Measurements from ENCODE around the gene RTN4RL2. TPM values are rescaled to one million over a fixed set of nuclear protein-coding genes. Genes with fewer than 3 reads are reported as not detected.

The RTN4RL2 gene
- total and polyA plus RNA-seq, 2 experiments from 2014 or later: 0.09 to 1.3 TPM

GRCh38 chr11:57514538-57515331 lies 54.4 kb downstream of the RTN4RL2 start:
- peak; percentile 47 to 51 for DNase-seq (ENCODE audit: low read depth in 1 of 2, low spot score in 1 of 2)
- Histone ChIP-seq H3K36me3 (no peaks in the 10 kb centered on the region), H3K4me3 (peak overlapping the region; percentile 48), H3K4me1 (ENCODE audit: low read depth) (peaks cover 7% of the 10 kb centered on the region), H3K9me3 (ENCODE audit: low read depth) (no peaks in the 10 kb centered on the region), H3K27ac (no peak overlapping the region), H3K27me3 (peaks cover 13% of the 10 kb centered on the region)
- TF ChIP-seq CTCF (IDR thresholded peaks at IDR 0.05; ENCODE audit: low read depth, low read length): no peak

- peak; percentile 72 to 74 for DNase-seq (ENCODE audit: low read depth in 1 of 2, low spot score in 1 of 2)
- TF ChIP-seq CTCF (IDR thresholded peaks at IDR 0.05; ENCODE audit: low read depth, low read length): no peak
- peak within 1 kb of the TSS; percentile 48 for H3K4me3 ChIP-seq
Observed at GRCh38 chr11:57515332-57516060, 55.2 kb downstream of the RTN4RL2 start, which contains the start of gene SLC43A1. Gene SLC43A1, minus strand, starts transcription at chr11:57515702. Its CDS starts 1,591 bp downstream, at chr11:57514111.

GRCh38 chr11:57516061-57516443 lies 55.7 kb downstream of the RTN4RL2 start:
- Histone ChIP-seq H3K36me3 (no peaks in the 10 kb centered on the region), H3K4me1 (ENCODE audit: low read depth) (peaks cover 7% of the 10 kb centered on the region), H3K27ac (no peak overlapping the region), H3K9me3 (ENCODE audit: low read depth) (no peaks in the 10 kb centered on the region), H3K4me3 (peak overlapping the region; percentile 48), H3K27me3 (peaks cover 13% of the 10 kb centered on the region)
- no peak for DNase-seq (ENCODE audit: low read depth in 1 of 2, low spot score in 1 of 2)
- TF ChIP-seq CTCF (IDR thresholded peaks at IDR 0.05; ENCODE audit: low read depth, low read length): no peak

More at GRCh38 chr11:57515332-57516060, 55.2 kb downstream of the RTN4RL2 start, which contains the start of gene SLC43A1:
- peaks cover 7% of the 10 kb centered on the region for H3K4me1 ChIP-seq (ENCODE audit: low read depth)
- H3K27me3 ChIP-seq: peaks cover 13% of the 10 kb centered on the region
- no peak within 1 kb of the TSS for H3K27ac ChIP-seq
- H3K9me3 ChIP-seq (ENCODE audit: low read depth): no peaks in the 10 kb centered on the region
- no peaks in the 10 kb centered on the region for H3K36me3 ChIP-seq

GRCh38 chr11:57521116-57521515 lies 60.8 kb downstream of the RTN4RL2 start:
- Histone ChIP-seq H3K9me3 (ENCODE audit: low read depth) (no peaks in the 10 kb centered on the region), H3K4me3 (no peak overlapping the region), H3K27me3 (peaks cover 12% of the 10 kb centered on the region), H3K4me1 (ENCODE audit: low read depth) (no peaks in the 10 kb centered on the region), H3K27ac (no peak overlapping the region), H3K36me3 (no peaks in the 10 kb centered on the region)
- no peak for TF ChIP-seq CTCF (IDR thresholded peaks at IDR 0.05; ENCODE audit: low read depth, low read length)
- no peak for DNase-seq (ENCODE audit: low read depth in 1 of 2, low spot score in 1 of 2)

GRCh38 chr11:57523419-57523818 lies 63.1 kb downstream of the RTN4RL2 start:
- H3K27ac ChIP-seq: no peak overlapping the region
- no peaks in the 10 kb centered on the region for H3K27me3 ChIP-seq
- no peaks in the 10 kb centered on the region for H3K4me1 ChIP-seq (ENCODE audit: low read depth)
- no peaks in the 10 kb centered on the region for H3K36me3 ChIP-seq
- no peak for DNase-seq (ENCODE audit: low read depth in 1 of 2, low spot score in 1 of 2)
- TF ChIP-seq CTCF (IDR thresholded peaks at IDR 0.05; ENCODE audit: low read depth, low read length): no peak
- H3K4me3 ChIP-seq: no peak overlapping the region
- H3K9me3 ChIP-seq (ENCODE audit: low read depth): no peaks in the 10 kb centered on the region

Other genes starting within 250 kb of the RTN4RL2 start
- 9.8 and 16.0 TPM in 2 replicates for gene APLNR, start 223.3 kb upstream of the RTN4RL2 start, total RNA-seq
- gene APLNR, start 223.3 kb upstream of the RTN4RL2 start, polyA plus RNA-seq: 7.2 and 13.6 TPM in 2 replicates
- gene TNKS1BP1, start 135.6 kb upstream of the RTN4RL2 start, total RNA-seq: 58.9 and 69.1 TPM in 2 replicates
- gene TNKS1BP1, start 135.6 kb upstream of the RTN4RL2 start, polyA plus RNA-seq: 62.1 and 67.1 TPM in 2 replicates
- 112 and 180 TPM in 2 replicates for gene SSRP1, start 124.6 kb upstream of the RTN4RL2 start, total RNA-seq
- 87.0 and 112 TPM in 2 replicates for gene SSRP1, start 124.6 kb upstream of the RTN4RL2 start, polyA plus RNA-seq
- 0.09 and 0.18 TPM in 2 replicates for gene P2RX3, start 122.2 kb upstream of the RTN4RL2 start, total RNA-seq
- gene P2RX3, start 122.2 kb upstream of the RTN4RL2 start, polyA plus RNA-seq: 0.39 and 0.62 TPM in 2 replicates
- not detected in 2 replicates for gene PRG3, start 79.4 kb upstream of the RTN4RL2 start, total RNA-seq
- gene PRG3, start 79.4 kb upstream of the RTN4RL2 start, polyA plus RNA-seq: not detected in 2 replicates
- gene PRG2, start 69.9 kb upstream of the RTN4RL2 start, total RNA-seq: not detected in 2 replicates
- not detected in 2 replicates for gene PRG2, start 69.9 kb upstream of the RTN4RL2 start, polyA plus RNA-seq
- 1.7 and 1.9 TPM in 2 replicates for gene SLC43A3, start 33.4 kb upstream of the RTN4RL2 start, total RNA-seq
- gene SLC43A3, start 33.4 kb upstream of the RTN4RL2 start, polyA plus RNA-seq: 5.8 and 6.8 TPM in 2 replicates
- 13.3 and 24.6 TPM in 2 replicates for gene SLC43A1, start 55.2 kb downstream of the RTN4RL2 start, total RNA-seq
- gene SLC43A1, start 55.2 kb downstream of the RTN4RL2 start, polyA plus RNA-seq: 11.2 and 23.7 TPM in 2 replicates
- gene TIMM10, start 70.2 kb downstream of the RTN4RL2 start, total RNA-seq: 32.6 and 45.1 TPM in 2 replicates
- gene TIMM10, start 70.2 kb downstream of the RTN4RL2 start, polyA plus RNA-seq: 57.3 and 64.7 TPM in 2 replicates
- gene SMTNL1, start 77.1 kb downstream of the RTN4RL2 start, total RNA-seq: 0.11 TPM in 1 of 2 replicates, not detected in the other
- gene SMTNL1, start 77.1 kb downstream of the RTN4RL2 start, polyA plus RNA-seq: 0.47 and 0.89 TPM in 2 replicates
- 113 and 129 TPM in 2 replicates for gene UBE2L6, start 107.1 kb downstream of the RTN4RL2 start, total RNA-seq
- 158 and 231 TPM in 2 replicates for gene UBE2L6, start 107.1 kb downstream of the RTN4RL2 start, polyA plus RNA-seq
- gene SERPING1, start 137.2 kb downstream of the RTN4RL2 start, total RNA-seq: 42.8 and 51.9 TPM in 2 replicates
- gene SERPING1, start 137.2 kb downstream of the RTN4RL2 start, polyA plus RNA-seq: 80.7 and 123 TPM in 2 replicates
- 0.70 and 1.3 TPM in 2 replicates for gene YPEL4, start 189.4 kb downstream of the RTN4RL2 start, total RNA-seq
- gene YPEL4, start 189.4 kb downstream of the RTN4RL2 start, polyA plus RNA-seq: 1.1 and 2.1 TPM in 2 replicates
- 16.5 and 17.2 TPM in 2 replicates for gene CLP1, start 197.2 kb downstream of the RTN4RL2 start, total RNA-seq
- 16.7 and 17.9 TPM in 2 replicates for gene CLP1, start 197.2 kb downstream of the RTN4RL2 start, polyA plus RNA-seq
- gene ZDHHC5, start 207.6 kb downstream of the RTN4RL2 start, total RNA-seq: 30.9 and 36.8 TPM in 2 replicates
- gene ZDHHC5, start 207.6 kb downstream of the RTN4RL2 start, polyA plus RNA-seq: 24.9 and 32.1 TPM in 2 replicates

Data from cardiac muscle cell (in vitro differentiated cells and primary cell).